Measurements from ENCODE around the gene C10orf90.

The C10orf90 gene

DNA sequence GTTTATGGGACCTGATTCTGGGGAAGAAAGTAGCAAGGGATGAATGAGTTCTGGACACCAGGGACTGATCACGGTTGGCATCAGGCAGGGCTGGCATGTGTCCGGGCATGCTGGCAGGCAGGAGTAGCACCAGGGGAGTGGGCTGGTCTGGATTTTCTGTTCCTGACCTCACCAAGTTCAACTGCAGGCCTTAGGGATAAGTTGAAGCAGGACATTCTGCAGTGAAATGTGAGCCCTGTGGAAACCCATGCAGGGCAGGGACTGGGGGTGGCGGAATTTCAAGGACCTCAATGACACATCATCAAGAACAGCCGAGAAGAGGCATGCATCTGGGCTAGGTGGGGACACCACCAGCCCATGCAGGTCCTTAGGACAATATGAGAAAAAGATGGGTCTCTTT, 202.0 kb downstream of the C10orf90 start:
- DNase-seq (ENCODE audit: low spot score in 2 of 2) = no peak
- Mint-ChIP-seq H3K9me3 (peaks cover 5% of the 10 kb centered on the region), H3K4me3 (no peak overlapping the region), H3K27ac (no peak overlapping the region), H3K27me3 (peaks cover 4% of the 10 kb centered on the region), H3K36me3 (no peaks in the 10 kb centered on the region), H3K4me1 (no peaks in the 10 kb centered on the region)
- ATAC-seq (ENCODE audit: low read depth) = no peak

DNA sequence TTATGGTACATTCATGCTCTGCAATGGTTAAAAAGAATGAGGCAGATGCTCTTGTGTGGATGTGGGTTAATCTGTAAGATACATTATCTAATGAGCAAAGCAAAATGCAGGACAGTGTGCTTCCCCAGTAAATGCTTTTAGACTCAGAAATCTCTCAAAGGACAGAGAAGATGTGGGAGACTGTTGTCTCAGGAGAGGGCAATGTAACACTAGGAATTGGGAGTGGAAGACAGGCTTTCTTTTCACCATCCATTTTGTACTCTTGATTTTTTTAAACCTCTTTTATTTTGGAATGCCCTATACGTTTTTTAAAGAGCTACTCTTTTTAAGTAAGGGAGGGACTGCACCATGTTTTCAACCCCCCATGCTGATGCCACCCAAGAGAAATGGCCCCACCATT, 204.7 kb downstream of the C10orf90 start:
- H3K36me3 Mint-ChIP-seq = no peaks in the 10 kb centered on the region
- no peak overlapping the region for H3K4me3 Mint-ChIP-seq
- H3K27ac Mint-ChIP-seq = no peak overlapping the region
- H3K27me3 Mint-ChIP-seq = peaks cover 4% of the 10 kb centered on the region
- DNase-seq (ENCODE audit: low spot score in 2 of 2) (no peak), ATAC-seq (ENCODE audit: low read depth) (no peak)
- no peaks in the 10 kb centered on the region for H3K4me1 Mint-ChIP-seq
- H3K9me3 Mint-ChIP-seq = peaks cover 2% of the 10 kb centered on the region

DNA sequence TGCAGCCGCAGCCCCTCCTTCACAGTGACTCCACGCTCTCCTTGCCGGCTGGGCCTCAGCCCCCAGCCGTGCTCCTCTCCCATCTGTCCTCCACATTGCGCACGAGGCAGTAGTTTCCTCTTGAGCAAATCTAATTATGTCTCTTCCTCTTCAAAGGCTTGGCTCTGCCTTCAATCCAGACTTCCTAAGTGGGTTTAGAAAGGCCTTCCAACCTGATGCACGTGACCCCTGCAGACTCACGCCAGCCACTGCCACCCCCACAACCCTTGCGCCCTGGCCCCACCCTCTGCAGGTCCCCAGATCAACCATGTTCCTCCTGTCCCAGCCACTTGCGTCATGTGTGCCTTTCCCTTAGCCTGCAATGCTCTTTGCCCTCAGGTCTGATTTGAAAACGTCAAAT, 207.2 kb downstream of the C10orf90 start:
- H3K27me3 Mint-ChIP-seq = peaks cover under 1% of the 10 kb centered on the region
- H3K9me3 Mint-ChIP-seq = no peaks in the 10 kb centered on the region
- no peaks in the 10 kb centered on the region for H3K4me1 Mint-ChIP-seq
- H3K27ac Mint-ChIP-seq = no peak overlapping the region
- no peak for ATAC-seq (ENCODE audit: low read depth)
- no peaks in the 10 kb centered on the region for H3K36me3 Mint-ChIP-seq
- no peak for DNase-seq (ENCODE audit: low spot score in 2 of 2)
- H3K4me3 Mint-ChIP-seq = no peak overlapping the region

DNA sequence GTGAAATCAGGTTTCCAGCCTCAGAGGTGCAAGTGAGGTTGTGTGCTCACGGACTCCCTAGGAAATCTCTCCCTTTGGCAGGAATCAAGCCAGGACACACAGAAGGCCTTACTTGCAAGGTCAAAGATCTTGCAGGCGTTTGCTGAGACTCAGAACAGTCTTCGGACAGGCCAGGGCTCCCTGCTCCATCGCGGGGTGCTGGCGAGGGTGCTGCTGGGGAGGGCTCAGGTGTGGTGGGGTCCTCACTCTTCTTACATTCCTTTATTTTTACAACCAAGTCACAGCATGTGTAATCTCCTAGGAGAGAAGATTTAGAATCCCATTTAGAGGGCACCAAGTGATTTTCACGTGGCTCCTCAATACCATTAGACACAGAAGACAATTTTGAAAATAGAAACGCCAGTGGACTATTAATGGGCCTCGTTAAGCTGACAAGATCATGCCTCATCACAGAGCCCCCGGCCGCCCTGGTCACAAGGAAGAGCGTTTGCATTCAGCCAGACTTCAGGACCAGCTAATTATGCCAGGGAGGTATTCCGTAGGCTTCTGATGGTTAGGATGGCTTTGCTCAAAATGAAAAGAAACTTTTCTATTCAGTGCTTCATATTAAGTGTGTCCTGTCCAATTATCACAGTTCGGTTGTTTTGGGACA, 209.1 kb downstream of the C10orf90 start:
- H3K4me1 Mint-ChIP-seq = no peaks in the 10 kb centered on the region
- H3K27ac Mint-ChIP-seq = no peak overlapping the region
- no peaks in the 10 kb centered on the region for H3K36me3 Mint-ChIP-seq
- no peak for ATAC-seq (ENCODE audit: low read depth)
- no peak for DNase-seq (ENCODE audit: low spot score in 2 of 2)
- no peaks in the 10 kb centered on the region for H3K27me3 Mint-ChIP-seq
- no peaks in the 10 kb centered on the region for H3K9me3 Mint-ChIP-seq
- no peak overlapping the region for H3K4me3 Mint-ChIP-seq

DNA sequence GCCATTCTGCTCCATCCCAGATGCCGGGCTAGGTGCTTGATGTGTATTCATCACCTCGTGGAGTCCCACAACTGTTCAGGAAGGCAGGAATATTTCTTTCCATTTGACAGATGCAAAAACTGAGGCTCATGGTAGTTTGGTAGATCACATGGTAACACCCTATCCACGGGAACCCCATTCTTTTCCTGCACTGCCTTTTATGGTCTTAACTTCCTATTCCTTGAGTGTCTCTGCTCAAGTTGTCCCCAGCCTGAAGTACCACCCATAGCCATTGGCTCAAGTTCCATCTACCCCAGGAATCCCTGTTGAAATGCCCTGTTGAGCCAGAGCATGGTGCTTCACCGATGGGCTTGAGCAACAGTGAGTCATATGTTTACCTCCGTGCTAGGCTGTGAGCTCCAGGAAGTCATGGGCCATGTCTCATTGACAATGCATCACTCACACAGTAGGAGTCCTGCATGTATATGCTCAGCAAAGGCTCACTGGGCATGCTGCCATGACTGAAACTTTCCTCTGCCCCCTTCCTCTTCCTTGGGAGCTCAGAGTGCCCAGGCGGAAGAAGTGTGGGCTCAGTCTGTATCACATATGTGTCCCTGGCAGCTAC, 210.5 kb downstream of the C10orf90 start:
- no peaks in the 10 kb centered on the region for H3K27me3 Mint-ChIP-seq
- no peaks in the 10 kb centered on the region for H3K4me1 Mint-ChIP-seq
- ATAC-seq (ENCODE audit: low read depth) (no peak), DNase-seq (ENCODE audit: low spot score in 2 of 2) (no peak)
- H3K36me3 Mint-ChIP-seq = no peaks in the 10 kb centered on the region
- no peak overlapping the region for H3K27ac Mint-ChIP-seq
- H3K4me3 Mint-ChIP-seq = no peak overlapping the region
- no peaks in the 10 kb centered on the region for H3K9me3 Mint-ChIP-seq

DNA sequence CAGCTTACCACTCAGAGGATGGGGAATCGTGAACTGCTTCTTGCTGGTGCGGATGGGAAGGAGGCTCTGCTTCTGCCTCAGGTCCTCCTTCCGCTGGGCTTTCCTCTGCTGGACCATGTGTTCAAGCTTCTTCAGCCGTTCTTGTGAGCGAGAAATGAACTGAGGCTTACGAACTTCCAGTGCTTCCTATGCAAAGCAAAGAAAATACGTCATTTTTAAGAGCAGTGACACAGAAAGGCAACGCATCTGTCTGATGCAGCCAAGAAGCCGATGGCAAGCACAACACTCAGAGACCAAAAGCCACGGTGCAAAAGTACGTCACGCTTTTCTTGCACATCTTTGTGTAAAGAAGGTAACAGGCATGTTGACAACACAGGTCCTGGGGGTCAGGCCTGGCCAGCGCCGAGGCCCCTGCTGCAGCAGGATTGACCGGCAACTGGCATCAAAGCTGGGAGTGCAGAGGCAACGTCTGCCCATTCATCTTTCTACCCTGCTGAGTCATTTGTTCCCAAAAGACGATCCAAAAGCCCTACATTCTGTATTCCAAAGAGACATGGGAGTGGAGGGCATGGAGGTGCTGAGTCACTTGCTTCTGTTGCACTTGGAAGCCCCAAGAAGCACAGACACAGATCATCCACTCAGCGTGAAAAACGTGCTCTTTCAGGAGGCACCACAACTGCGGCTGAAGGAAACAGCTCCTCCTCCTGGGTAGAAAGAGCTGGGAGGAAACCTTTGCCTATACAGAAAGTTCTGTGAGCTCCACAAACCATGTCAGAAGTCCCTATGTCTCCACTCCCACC, 211.3 kb downstream of the C10orf90 start:
- no peak for DNase-seq (ENCODE audit: low spot score in 2 of 2)
- H3K27ac Mint-ChIP-seq = no peak overlapping the region

DNA sequence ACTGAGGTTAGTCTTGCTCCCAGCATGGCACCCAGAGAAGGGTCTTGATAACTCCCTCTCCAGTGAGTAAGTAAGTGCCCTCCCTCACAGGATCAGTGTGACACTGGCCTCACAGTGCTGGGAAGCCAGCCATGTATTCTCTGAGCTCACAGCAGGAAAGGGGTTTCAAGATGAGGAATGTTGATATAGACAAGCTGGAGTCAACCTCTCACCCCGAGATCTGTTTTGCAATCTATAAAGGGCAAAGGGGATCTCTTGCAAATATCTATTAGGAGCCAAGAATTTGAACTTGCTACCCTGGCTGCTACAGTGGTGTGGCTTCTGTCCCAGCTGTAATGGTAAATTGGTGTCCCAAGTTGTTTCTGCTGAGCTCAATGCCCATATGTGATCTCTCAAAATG, 212.0 kb downstream of the C10orf90 start:
- Mint-ChIP-seq H3K27ac (no peak overlapping the region), H3K4me1 (no peaks in the 10 kb centered on the region), H3K9me3 (no peaks in the 10 kb centered on the region), H3K27me3 (no peaks in the 10 kb centered on the region), H3K36me3 (no peaks in the 10 kb centered on the region), H3K4me3 (no peak overlapping the region)
- ATAC-seq (ENCODE audit: low read depth) = no peak
- DNase-seq (ENCODE audit: low spot score in 2 of 2) = no peak

More for the DNA sequence above, 211.3 kb downstream of the C10orf90 start:
- Mint-ChIP-seq H3K36me3 (no peaks in the 10 kb centered on the region), H3K9me3 (no peaks in the 10 kb centered on the region), H3K4me1 (no peaks in the 10 kb centered on the region), H3K27me3 (no peaks in the 10 kb centered on the region), H3K4me3 (no peak overlapping the region)
- no peak for ATAC-seq (ENCODE audit: low read depth)

DNA sequence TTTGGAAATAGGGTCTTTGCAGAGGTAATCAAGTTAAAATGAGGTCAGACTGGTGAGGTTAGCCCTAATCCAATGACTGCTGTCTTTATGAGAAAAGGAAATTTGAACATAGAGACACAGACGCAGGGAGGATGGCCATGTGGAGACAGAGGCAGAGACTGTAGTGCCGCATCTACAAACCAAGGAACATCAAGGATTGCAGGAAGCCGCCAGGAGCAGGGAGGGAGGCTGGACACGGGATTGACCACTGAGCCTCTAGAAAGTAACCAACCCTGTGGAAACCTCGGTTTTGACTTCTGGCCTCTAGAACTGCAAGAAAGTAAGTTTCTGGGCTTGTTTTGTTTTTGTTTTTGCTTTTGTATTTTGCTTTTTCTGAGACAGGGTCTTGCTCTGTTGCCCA, 213.9 kb downstream of the C10orf90 start:
- H3K36me3 Mint-ChIP-seq = no peaks in the 10 kb centered on the region
- ATAC-seq (ENCODE audit: low read depth) (no peak), DNase-seq (ENCODE audit: low spot score in 2 of 2) (no peak)
- no peaks in the 10 kb centered on the region for H3K4me1 Mint-ChIP-seq
- no peaks in the 10 kb centered on the region for H3K27me3 Mint-ChIP-seq
- H3K4me3 Mint-ChIP-seq = no peak overlapping the region
- H3K27ac Mint-ChIP-seq = no peak overlapping the region
- H3K9me3 Mint-ChIP-seq = peaks cover 3% of the 10 kb centered on the region

DNA sequence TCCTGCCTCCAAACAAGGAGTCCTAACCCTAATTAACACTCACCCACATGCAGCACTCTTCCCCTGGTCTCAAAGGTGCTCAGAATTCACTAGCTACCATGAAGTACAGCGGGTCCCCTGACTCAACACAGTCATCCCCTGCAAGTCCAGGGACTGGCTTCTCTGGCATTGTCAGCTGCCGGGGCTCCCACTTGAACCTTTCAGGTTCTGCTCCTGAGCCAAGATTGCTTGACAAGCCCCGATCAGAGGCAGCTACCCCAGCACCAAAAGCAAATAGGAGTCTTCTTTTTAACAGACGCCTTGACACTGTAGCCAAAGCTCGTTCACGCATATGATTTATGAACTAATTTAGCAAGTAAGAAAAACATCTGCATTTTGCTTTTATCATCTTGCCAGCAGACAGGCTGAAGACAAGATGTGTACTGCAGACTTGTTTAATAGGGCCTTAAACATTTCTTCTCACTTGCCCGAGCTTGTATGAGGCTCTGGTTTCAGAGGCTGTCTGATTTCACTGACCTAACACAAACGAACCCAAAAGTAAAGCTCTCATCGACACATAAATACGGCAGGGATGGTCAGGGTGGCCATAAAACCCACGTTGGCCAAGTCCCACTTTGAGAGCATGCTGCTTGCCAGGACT, 214.6 kb downstream of the C10orf90 start:
- no peaks in the 10 kb centered on the region for H3K27me3 Mint-ChIP-seq
- no peaks in the 10 kb centered on the region for H3K4me1 Mint-ChIP-seq
- no peak for ATAC-seq (ENCODE audit: low read depth)
- no peak for DNase-seq (ENCODE audit: low spot score in 2 of 2)
- H3K4me3 Mint-ChIP-seq = no peak overlapping the region
- no peak overlapping the region for H3K27ac Mint-ChIP-seq
- no peaks in the 10 kb centered on the region for H3K36me3 Mint-ChIP-seq
- peaks cover 3% of the 10 kb centered on the region for H3K9me3 Mint-ChIP-seq

DNA sequence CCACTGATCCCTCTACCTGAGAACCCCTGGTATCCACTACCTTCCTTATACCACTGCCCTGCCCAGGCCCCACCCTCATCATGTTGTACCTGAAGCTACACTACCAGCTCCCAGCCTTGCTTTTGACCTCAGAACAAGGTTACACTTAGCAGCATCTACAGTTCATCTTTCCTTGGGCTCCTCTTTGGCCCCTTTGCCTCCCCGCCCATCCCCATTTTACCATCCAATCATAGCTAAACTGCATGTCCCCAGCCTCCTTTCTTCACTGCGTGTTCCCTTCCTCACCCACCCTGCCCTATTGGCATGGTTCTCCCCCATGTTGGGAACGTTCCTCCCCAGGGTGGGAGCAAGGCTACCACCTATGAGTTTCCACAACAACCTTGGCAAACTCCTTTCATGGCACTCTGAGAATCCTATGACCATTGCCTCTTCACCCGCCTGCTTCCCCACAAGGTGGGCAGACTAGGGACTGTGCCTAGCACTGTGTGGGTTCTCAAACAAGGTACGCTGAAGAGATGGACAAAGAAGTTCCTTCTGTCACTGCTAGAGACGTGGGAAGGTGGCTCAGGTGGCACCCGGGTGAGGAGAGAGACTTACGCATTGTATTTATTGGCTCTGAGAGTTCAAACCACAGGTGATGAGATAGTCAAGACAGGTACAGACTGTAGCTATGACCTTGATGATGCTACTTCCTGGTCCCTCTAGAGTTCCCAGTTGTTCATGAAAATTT, 215.3 kb downstream of the C10orf90 start:
- no peaks in the 10 kb centered on the region for H3K36me3 Mint-ChIP-seq
- ATAC-seq (ENCODE audit: low read depth) (no peak), DNase-seq (ENCODE audit: low spot score in 2 of 2) (no peak)
- no peaks in the 10 kb centered on the region for H3K27me3 Mint-ChIP-seq
- H3K9me3 Mint-ChIP-seq = peaks cover 3% of the 10 kb centered on the region
- H3K4me1 Mint-ChIP-seq = no peaks in the 10 kb centered on the region
- H3K27ac Mint-ChIP-seq = no peak overlapping the region
- no peak overlapping the region for H3K4me3 Mint-ChIP-seq

DNA sequence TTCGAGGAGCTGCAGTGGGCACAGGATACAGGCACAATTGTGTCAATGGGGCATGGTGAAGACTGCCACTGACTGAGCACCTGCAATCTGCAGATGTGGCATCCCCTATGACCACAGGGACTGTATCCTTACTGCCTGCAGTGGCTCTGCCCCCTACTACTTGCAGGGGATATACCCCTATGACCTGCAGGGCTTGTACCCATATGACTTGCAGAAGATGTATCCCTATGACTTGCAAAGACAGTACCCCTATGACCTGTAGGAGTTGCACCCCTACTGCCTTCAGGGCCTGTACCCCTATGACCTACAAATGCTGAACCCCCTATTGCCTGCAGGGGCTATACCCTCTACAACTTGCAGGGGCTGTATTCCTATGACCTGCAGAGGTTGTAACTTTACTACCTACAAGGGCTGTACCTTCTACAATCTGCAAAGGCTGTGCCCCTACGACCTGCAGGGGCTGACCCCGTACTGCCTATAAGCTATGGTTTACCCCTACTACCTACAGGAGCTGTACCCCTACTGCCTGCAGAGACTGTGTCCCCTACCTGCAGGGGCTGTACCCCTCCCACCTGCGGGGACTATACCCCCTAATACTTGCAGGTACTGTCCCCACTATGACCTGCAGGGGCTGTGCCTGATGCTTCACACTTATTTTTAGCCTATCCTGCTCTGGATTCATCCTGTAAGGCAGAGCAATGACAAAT, 216.3 kb downstream of the C10orf90 start:
- Mint-ChIP-seq H3K4me1 (no peaks in the 10 kb centered on the region), H3K27me3 (no peaks in the 10 kb centered on the region), H3K4me3 (no peak overlapping the region), H3K27ac (no peak overlapping the region), H3K36me3 (no peaks in the 10 kb centered on the region), H3K9me3 (peaks cover 4% of the 10 kb centered on the region)
- ATAC-seq (ENCODE audit: low read depth) = no peak
- DNase-seq (ENCODE audit: low spot score in 2 of 2) = no peak

DNA sequence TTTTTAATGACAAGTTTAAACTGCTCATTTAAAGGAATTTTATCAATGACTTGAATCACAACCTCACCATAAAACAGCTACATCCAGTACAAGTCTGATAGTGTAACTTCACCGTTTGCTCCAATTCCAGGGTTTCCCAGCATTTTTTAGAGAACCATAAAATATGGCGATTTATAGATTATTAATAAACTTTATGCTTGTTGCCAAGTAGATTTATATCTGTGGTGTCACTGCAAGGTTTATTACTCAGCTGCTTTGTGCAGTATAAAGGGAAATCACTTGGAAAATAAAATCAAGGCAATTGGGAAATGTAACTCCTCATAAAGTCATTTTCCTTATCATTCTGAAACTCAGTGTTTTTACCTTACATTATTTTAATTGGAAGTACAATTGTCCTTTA, 218.2 kb downstream of the C10orf90 start:
- H3K9me3 Mint-ChIP-seq = peaks cover 8% of the 10 kb centered on the region
- DNase-seq (ENCODE audit: low spot score in 2 of 2) = no peak
- no peaks in the 10 kb centered on the region for H3K36me3 Mint-ChIP-seq
- H3K27ac Mint-ChIP-seq = no peak overlapping the region
- H3K4me3 Mint-ChIP-seq = no peak overlapping the region
- H3K27me3 Mint-ChIP-seq = no peaks in the 10 kb centered on the region
- H3K4me1 Mint-ChIP-seq = no peaks in the 10 kb centered on the region
- ATAC-seq (ENCODE audit: low read depth) = no peak

DNA sequence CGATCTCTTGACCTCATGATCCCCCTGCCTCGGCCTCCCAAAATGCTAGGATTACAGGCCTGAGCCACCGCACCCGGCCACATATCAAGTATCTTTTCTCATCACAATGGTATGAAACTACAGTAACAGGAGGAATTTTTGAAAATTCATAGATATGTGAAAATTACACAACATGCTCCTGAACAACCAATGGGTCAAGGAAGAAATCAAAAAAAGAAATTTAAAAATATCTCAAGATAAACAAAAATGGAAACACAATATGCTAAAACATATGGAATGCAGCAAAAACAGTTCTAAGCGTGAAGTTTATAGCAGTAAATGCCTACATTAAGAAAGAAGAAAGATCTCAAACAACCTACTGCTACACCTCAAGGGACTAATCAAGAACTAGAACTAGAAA, 222.4 kb downstream of the C10orf90 start:
- Mint-ChIP-seq H3K27me3 (no peaks in the 10 kb centered on the region), H3K9me3 (peaks cover 10% of the 10 kb centered on the region), H3K36me3 (no peaks in the 10 kb centered on the region), H3K4me3 (no peak overlapping the region), H3K27ac (no peak overlapping the region), H3K4me1 (no peaks in the 10 kb centered on the region)
- DNase-seq (ENCODE audit: low spot score in 2 of 2) = no peak
- no peak for ATAC-seq (ENCODE audit: low read depth)

Data from memory B cell (primary cell).